ENCODE data around the gene MCEMP1. TPM values are rescaled to one million over a fixed set of nuclear protein-coding genes. Genes with fewer than 3 reads are reported as not detected.
A peak's percentile ranks its signal among the peaks of the same experiment; 100 is the strongest.

Gene MCEMP1
- total and polyA plus RNA-seq, 2 of the 13 experiments (the other 11 are each of a cell fraction or from before 2014, with no cell fraction given) = not detected

DNA sequence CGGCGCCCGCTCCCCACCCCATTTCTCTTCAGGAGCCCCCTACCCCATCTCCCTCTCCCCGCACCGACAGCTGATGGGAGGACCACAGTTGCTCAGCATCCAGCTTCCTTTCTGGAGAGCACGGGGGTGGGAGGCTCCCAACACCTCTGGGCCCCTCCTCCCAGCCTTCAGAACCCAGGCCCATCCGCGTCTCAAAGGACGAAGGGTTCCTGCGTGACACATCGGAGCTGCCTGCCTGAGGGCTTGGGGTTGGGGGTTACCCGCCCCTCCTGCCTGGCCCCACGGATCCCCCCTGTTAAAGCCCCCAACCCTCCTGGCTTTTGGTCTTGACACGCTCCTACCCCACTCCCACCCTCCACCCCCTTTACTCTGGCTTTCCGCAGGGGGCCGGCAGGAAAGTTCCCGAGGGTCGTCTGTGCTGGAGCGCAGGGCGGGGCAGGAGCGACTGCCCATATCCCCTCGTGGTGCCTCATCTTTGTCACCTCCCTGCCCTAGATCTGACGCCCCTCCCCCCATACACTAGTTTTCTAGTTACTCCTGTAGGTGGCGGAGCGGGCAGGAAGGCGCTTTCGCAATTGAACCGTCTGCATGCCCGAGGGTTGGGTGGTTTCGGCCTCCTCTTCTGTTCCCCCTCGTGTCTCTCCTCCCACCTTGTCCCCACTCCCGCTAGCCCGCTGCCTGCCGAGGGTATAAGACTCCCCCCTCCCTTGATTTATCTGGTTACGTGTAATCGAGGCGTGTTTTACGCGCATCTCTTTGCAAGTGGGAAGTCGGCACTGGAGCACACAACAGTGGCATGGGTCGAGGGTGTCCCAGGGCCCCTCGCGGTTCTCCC is 4.7 kb downstream of the MCEMP1 start (continued):
- no peak for TF ChIP-seq MXD4 (CRISPR knock-in tag; IDR thresholded peaks at IDR 0.05)
- TF ChIP-seq BRD4 (CRISPR knock-in tag; IDR thresholded peaks at IDR 0.05) = no peak
- TF ChIP-seq, protein P1, sequence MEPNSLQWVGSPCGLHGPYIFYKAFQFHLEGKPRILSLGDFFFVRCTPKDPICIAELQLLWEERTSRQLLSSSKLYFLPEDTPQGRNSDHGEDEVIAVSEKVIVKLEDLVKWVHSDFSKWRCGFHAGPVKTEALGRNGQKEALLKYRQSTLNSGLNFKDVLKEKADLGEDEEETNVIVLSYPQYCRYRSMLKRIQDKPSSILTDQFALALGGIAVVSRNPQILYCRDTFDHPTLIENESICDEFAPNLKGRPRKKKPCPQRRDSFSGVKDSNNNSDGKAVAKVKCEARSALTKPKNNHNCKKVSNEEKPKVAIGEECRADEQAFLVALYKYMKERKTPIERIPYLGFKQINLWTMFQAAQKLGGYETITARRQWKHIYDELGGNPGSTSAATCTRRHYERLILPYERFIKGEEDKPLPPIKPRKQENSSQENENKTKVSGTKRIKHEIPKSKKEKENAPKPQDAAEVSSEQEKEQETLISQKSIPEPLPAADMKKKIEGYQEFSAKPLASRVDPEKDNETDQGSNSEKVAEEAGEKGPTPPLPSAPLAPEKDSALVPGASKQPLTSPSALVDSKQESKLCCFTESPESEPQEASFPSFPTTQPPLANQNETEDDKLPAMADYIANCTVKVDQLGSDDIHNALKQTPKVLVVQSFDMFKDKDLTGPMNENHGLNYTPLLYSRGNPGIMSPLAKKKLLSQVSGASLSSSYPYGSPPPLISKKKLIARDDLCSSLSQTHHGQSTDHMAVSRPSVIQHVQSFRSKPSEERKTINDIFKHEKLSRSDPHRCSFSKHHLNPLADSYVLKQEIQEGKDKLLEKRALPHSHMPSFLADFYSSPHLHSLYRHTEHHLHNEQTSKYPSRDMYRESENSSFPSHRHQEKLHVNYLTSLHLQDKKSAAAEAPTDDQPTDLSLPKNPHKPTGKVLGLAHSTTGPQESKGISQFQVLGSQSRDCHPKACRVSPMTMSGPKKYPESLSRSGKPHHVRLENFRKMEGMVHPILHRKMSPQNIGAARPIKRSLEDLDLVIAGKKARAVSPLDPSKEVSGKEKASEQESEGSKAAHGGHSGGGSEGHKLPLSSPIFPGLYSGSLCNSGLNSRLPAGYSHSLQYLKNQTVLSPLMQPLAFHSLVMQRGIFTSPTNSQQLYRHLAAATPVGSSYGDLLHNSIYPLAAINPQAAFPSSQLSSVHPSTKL (CRISPR knock-in tag; IDR thresholded peaks at IDR 0.05) = 0 out of 2 replicates have a peak, but pooled peaks have one; percentile 15
- TF ChIP-seq, protein P2, sequence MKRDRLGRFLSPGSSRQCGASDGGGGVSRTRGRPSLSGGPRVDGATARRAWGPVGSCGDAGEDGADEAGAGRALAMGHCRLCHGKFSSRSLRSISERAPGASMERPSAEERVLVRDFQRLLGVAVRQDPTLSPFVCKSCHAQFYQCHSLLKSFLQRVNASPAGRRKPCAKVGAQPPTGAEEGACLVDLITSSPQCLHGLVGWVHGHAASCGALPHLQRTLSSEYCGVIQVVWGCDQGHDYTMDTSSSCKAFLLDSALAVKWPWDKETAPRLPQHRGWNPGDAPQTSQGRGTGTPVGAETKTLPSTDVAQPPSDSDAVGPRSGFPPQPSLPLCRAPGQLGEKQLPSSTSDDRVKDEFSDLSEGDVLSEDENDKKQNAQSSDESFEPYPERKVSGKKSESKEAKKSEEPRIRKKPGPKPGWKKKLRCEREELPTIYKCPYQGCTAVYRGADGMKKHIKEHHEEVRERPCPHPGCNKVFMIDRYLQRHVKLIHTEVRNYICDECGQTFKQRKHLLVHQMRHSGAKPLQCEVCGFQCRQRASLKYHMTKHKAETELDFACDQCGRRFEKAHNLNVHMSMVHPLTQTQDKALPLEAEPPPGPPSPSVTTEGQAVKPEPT (CRISPR knock-in tag; IDR thresholded peaks at IDR 0.05; ENCODE audit: low read depth) = no peak
- no peak for TF ChIP-seq XBP1 (CRISPR knock-in tag; IDR thresholded peaks at IDR 0.05)
- TF ChIP-seq ARHGAP35 (CRISPR knock-in tag; IDR thresholded peaks at IDR 0.05; ENCODE audit: borderline replicate concordance) = no peak
- TF ChIP-seq NFIB (CRISPR knock-in tag; IDR thresholded peaks at IDR 0.05; ENCODE audit: borderline replicate concordance) = no peak
- TF ChIP-seq TP53 (CRISPR knock-in tag; conservative IDR thresholded peaks at IDR 0.05) = no peak
- TF ChIP-seq PHF20 (CRISPR knock-in tag; IDR thresholded peaks at IDR 0.05) = no peak
- TF ChIP-seq SRF (IDR thresholded peaks at IDR 0.05; ENCODE audit: low read depth, low read length) = no peak
- TF ChIP-seq HDAC6 (IDR thresholded peaks at IDR 0.05; ENCODE audit: low read depth, low read length) = no peak
- TF ChIP-seq, protein P3, sequence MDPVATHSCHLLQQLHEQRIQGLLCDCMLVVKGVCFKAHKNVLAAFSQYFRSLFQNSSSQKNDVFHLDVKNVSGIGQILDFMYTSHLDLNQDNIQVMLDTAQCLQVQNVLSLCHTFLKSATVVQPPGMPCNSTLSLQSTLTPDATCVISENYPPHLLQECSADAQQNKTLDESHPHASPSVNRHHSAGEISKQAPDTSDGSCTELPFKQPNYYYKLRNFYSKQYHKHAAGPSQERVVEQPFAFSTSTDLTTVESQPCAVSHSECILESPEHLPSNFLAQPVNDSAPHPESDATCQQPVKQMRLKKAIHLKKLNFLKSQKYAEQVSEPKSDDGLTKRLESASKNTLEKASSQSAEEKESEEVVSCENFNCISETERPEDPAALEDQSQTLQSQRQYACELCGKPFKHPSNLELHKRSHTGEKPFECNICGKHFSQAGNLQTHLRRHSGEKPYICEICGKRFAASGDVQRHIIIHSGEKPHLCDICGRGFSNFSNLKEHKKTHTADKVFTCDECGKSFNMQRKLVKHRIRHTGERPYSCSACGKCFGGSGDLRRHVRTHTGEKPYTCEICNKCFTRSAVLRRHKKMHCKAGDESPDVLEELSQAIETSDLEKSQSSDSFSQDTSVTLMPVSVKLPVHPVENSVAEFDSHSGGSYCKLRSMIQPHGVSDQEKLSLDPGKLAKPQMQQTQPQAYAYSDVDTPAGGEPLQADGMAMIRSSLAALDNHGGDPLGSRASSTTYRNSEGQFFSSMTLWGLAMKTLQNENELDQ (CRISPR knock-in tag; IDR thresholded peaks at IDR 0.05; ENCODE audit: borderline replicate concordance) = no peak
- TF ChIP-seq, protein P4, sequence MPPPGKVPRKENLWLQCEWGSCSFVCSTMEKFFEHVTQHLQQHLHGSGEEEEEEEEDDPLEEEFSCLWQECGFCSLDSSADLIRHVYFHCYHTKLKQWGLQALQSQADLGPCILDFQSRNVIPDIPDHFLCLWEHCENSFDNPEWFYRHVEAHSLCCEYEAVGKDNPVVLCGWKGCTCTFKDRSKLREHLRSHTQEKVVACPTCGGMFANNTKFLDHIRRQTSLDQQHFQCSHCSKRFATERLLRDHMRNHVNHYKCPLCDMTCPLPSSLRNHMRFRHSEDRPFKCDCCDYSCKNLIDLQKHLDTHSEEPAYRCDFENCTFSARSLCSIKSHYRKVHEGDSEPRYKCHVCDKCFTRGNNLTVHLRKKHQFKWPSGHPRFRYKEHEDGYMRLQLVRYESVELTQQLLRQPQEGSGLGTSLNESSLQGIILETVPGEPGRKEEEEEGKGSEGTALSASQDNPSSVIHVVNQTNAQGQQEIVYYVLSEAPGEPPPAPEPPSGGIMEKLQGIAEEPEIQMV (CRISPR knock-in tag; IDR thresholded peaks at IDR 0.05; ENCODE audit: low read depth) = no peak
- no peak for TF ChIP-seq MIER2 (CRISPR knock-in tag; IDR thresholded peaks at IDR 0.05)
- TF ChIP-seq TCF12 (IDR thresholded peaks at IDR 0.05) = no peak
- TF ChIP-seq TCF12 (CRISPR knock-in tag; IDR thresholded peaks at IDR 0.05) = no peak
- no peak for TF ChIP-seq KMT2A (CRISPR knock-in tag; IDR thresholded peaks at IDR 0.05)
- TF ChIP-seq, protein P5, sequence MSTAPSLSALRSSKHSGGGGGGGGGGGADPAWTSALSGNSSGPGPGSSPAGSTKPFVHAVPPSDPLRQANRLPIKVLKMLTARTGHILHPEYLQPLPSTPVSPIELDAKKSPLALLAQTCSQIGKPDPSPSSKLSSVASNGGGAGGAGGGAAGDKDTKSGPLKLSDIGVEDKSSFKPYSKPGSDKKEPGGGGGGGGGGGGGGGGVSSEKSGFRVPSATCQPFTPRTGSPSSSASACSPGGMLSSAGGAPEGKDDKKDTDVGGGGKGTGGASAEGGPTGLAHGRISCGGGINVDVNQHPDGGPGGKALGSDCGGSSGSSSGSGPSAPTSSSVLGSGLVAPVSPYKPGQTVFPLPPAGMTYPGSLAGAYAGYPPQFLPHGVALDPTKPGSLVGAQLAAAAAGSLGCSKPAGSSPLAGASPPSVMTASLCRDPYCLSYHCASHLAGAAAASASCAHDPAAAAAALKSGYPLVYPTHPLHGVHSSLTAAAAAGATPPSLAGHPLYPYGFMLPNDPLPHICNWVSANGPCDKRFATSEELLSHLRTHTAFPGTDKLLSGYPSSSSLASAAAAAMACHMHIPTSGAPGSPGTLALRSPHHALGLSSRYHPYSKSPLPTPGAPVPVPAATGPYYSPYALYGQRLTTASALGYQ (CRISPR knock-in tag; IDR thresholded peaks at IDR 0.05) = no peak

All from HepG2 (cell line).